DMS114 treated with DMSO at 0.1 percent for 48 hours (cell line): ENCODE results near the gene NOX4.
"Not testable (repeated sequence)": the region's sequence is repeated elsewhere in the genome, so short reads cannot be mapped to it uniquely, and the experiment has no call there.

Experiments used
- DNase-seq: peaks from one replicate; lab custom pipeline; 2025; ENCODE audit not compliant: unreplicated experiment; lab: John Stamatoyannopoulos, UW

NOX4 gene

GRCh38 chr11:89387501-89387900, 103.7 kb downstream of the NOX4 start:
- not testable (repeated sequence) for DNase-seq

- DNase-seq = not testable (repeated sequence)
Observed at GRCh38 chr11:89382986-89383385, 108.2 kb downstream of the NOX4 start.

- DNase-seq = no peak
Observed at GRCh38 chr11:89381094-89381493, 110.1 kb downstream of the NOX4 start.

GRCh38 chr11:89379976-89380771, 111.0 kb downstream of the NOX4 start:
- not testable (repeated sequence) for DNase-seq

- not testable (repeated sequence) for DNase-seq
Observed at GRCh38 chr11:89378986-89379385, 112.2 kb downstream of the NOX4 start.

- DNase-seq = not testable (repeated sequence)
Observed at GRCh38 chr11:89369356-89369755, 121.8 kb downstream of the NOX4 start.

- not testable (repeated sequence) for DNase-seq
Observed at GRCh38 chr11:89364856-89365255, 126.3 kb downstream of the NOX4 start.

GRCh38 chr11:89361734-89362133, 129.4 kb downstream of the NOX4 start:
- no peak for DNase-seq

- not testable (repeated sequence) for DNase-seq
Observed at GRCh38 chr11:89359208-89359607, 132.0 kb downstream of the NOX4 start.

GRCh38 chr11:89358761-89359160, 132.4 kb downstream of the NOX4 start:
- DNase-seq = no peak

GRCh38 chr11:89355646-89356045, 135.5 kb downstream of the NOX4 start:
- no peak for DNase-seq

GRCh38 chr11:89354513-89354912, 136.7 kb downstream of the NOX4 start:
- DNase-seq = not testable (repeated sequence)

- no peak for DNase-seq
Observed at GRCh38 chr11:89347071-89347470, 144.1 kb downstream of the NOX4 start.

GRCh38 chr11:89346601-89347000, 144.6 kb downstream of the NOX4 start:
- DNase-seq = no peak

- DNase-seq = not testable (repeated sequence)
Observed at GRCh38 chr11:89342880-89343572, 148.1 kb downstream of the NOX4 start.

- not testable (repeated sequence) for DNase-seq
Observed at GRCh38 chr11:89340450-89340849, 150.7 kb downstream of the NOX4 start.

GRCh38 chr11:89338073-89338472, 153.1 kb downstream of the NOX4 start:
- not testable (repeated sequence) for DNase-seq

GRCh38 chr11:89337100-89337650, 154.0 kb downstream of the NOX4 start:
- not testable (repeated sequence) for DNase-seq

GRCh38 chr11:89333704-89334103, 157.5 kb downstream of the NOX4 start:
- DNase-seq = not testable (repeated sequence)

- not testable (repeated sequence) for DNase-seq
Observed at GRCh38 chr11:89331940-89332339, 159.2 kb downstream of the NOX4 start.

- no peak for DNase-seq
Observed at GRCh38 chr11:89327885-89328284, 163.3 kb downstream of the NOX4 start.

- no peak for DNase-seq
Observed at GRCh38 chr11:89321401-89321800, 169.8 kb downstream of the NOX4 start.
